ENCODE measurements around the gene MICAL3.
"Not testable (repeated sequence)": the region's sequence is repeated elsewhere in the genome, so short reads cannot be mapped to it uniquely, and the experiment has no call there.

MICAL3 gene

DNA sequence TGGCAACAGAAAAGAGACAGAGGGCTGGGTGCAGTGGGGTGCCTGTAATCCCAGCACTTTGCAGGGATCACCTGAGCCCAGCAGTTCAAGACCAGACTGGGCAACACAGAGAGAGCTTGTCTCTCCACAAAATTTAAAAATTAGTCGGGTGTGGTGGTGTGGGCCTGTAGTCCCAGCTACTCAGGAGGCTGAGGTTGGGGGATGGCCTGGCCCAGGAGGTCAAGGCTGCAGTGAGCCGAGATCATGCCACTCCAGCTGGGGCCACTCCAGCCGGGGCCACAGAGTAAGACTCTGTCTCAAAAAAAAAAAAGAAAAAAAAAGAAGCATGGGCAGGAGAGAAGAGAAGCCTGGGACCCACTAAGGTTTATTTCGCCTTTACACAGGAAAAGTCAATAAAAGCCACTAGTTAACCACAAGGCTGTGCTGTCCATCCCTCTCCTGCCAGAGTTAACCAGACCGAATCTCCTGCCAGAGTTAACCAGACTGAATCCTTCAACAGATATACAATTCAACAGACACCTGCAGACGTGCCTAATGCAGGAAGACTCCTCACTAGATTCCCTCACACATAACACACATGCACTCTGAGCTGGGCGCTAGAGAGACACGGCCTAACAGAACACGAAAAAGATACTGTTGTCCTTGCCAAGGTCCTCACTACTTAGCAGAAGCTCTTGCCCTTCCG is 29.8 kb downstream of the MICAL3 start:
- Histone ChIP-seq H3K4me1 (ENCODE audit: insufficient read depth, low read length, severe bottlenecking) (peaks cover 96% of the 10 kb centered on the region), H3K9me2 (ENCODE audit: low read depth, low read length) (no peaks in the 10 kb centered on the region), H3F3A (ENCODE audit: insufficient read depth, low read length) (peaks cover 3% of the 10 kb centered on the region; the same call in 1 of the 2 replicates), H3K36me3 (ENCODE audit: insufficient read depth, low read length) (no peaks in the 10 kb centered on the region), H3K9me3 (ENCODE audit: low read length) (no peaks in the 10 kb centered on the region), H2AFZ (ENCODE audit: low read length) (no peak overlapping the region), H3K27ac (ENCODE audit: low read depth, low read length, poor library complexity, severe bottlenecking) (peak overlapping the region; percentile 88), H3K4me3 (ENCODE audit: low read depth, low read length, poor library complexity, severe bottlenecking) (no peak overlapping the region), H3K4me2 (ENCODE audit: low read length) (peak overlapping the region; percentile 36), H3K79me2 (ENCODE audit: insufficient read depth, low read length) (peaks cover 15% of the 10 kb centered on the region), H3K9ac (ENCODE audit: low read length) (peak overlapping the region; percentile 20; the same call in 1 of the 2 replicates), H3K27me3 (ENCODE audit: insufficient read depth, low read length) (no peaks in the 10 kb centered on the region), H4K20me1 (ENCODE audit: insufficient read depth, low read length) (no peaks in the 10 kb centered on the region)
- TF ChIP-seq EZH2 (IDR thresholded peaks at IDR 0.05; ENCODE audit: borderline replicate concordance, low read length), result no peak
- TF ChIP-seq, protein P1, sequence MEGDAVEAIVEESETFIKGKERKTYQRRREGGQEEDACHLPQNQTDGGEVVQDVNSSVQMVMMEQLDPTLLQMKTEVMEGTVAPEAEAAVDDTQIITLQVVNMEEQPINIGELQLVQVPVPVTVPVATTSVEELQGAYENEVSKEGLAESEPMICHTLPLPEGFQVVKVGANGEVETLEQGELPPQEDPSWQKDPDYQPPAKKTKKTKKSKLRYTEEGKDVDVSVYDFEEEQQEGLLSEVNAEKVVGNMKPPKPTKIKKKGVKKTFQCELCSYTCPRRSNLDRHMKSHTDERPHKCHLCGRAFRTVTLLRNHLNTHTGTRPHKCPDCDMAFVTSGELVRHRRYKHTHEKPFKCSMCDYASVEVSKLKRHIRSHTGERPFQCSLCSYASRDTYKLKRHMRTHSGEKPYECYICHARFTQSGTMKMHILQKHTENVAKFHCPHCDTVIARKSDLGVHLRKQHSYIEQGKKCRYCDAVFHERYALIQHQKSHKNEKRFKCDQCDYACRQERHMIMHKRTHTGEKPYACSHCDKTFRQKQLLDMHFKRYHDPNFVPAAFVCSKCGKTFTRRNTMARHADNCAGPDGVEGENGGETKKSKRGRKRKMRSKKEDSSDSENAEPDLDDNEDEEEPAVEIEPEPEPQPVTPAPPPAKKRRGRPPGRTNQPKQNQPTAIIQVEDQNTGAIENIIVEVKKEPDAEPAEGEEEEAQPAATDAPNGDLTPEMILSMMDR (IDR thresholded peaks at IDR 0.05; ENCODE audit: low read length), result no peak; the same call in 1 of the 2 replicates

DNA sequence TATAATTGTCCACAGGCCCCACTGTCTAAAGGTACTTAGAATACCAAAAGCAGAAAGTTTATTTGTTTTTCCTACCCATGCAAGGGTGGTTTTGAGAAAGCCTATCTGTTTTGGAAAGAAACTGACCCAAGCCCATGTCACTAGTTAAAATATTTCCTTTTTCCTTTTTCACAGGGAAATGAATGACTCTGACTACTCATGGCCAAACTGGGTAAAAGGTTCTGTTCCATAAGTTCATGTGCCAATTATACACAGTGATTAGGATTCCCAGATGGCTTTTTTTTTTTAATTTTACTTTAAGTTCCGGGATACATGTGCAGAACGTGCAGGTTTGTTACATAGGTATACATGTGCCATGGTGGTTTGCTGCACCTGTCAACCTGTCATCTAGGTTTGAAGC is 31.4 kb downstream of the MICAL3 start:
- not testable (repeated sequence) for H3K9me3 ChIP-seq (ENCODE audit: low read length); H3K9me2 ChIP-seq (ENCODE audit: low read depth, low read length); H2AFZ ChIP-seq (ENCODE audit: low read length); H3F3A ChIP-seq (ENCODE audit: insufficient read depth, low read length); H3K36me3 ChIP-seq (ENCODE audit: insufficient read depth, low read length); H4K20me1 ChIP-seq (ENCODE audit: insufficient read depth, low read length); H3K4me3 ChIP-seq (ENCODE audit: low read depth, low read length, poor library complexity, severe bottlenecking); H3K27me3 ChIP-seq (ENCODE audit: insufficient read depth, low read length); H3K4me2 ChIP-seq (ENCODE audit: low read length); H3K9ac ChIP-seq (ENCODE audit: low read length)
- H3K4me1 ChIP-seq (ENCODE audit: insufficient read depth, low read length, severe bottlenecking), result peaks cover 98% of the 10 kb centered on the region
- H3K27ac ChIP-seq (ENCODE audit: low read depth, low read length, poor library complexity, severe bottlenecking), result peak overlapping the region; percentile 88
- 0 out of 2 replicates have a peak, but pooled peaks cover 14% of the 10 kb centered on the region for H3K79me2 ChIP-seq (ENCODE audit: insufficient read depth, low read length)

DNA sequence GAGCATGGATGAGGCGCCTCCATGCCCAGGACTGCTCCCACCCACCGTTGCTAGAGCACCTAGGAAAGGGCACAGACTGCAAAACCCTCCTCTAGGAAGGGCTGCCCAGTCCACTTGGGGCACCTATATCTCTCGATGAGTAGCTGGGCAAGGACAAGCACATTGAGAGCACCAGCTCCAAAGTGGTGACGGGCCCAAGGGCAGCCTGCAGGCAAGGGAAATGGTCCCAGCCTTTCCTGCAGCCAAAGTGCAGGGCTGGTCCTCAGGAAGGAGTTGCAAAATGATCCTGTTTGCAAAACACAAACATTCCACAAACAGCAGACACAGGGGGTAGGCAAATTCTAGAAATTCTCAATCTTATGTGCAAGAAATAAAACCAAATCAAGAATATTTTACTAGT is 32.4 kb downstream of the MICAL3 start:
- H3K9me3 ChIP-seq (ENCODE audit: low read length); H4K20me1 ChIP-seq (ENCODE audit: insufficient read depth, low read length); H3F3A ChIP-seq (ENCODE audit: insufficient read depth, low read length); H3K36me3 ChIP-seq (ENCODE audit: insufficient read depth, low read length); H2AFZ ChIP-seq (ENCODE audit: low read length); H3K9me2 ChIP-seq (ENCODE audit: low read depth, low read length); H3K27ac ChIP-seq (ENCODE audit: low read depth, low read length, poor library complexity, severe bottlenecking); H3K9ac ChIP-seq (ENCODE audit: low read length); H3K27me3 ChIP-seq (ENCODE audit: insufficient read depth, low read length); H3K4me3 ChIP-seq (ENCODE audit: low read depth, low read length, poor library complexity, severe bottlenecking): not testable (repeated sequence)
- Histone ChIP-seq H3K4me1 (ENCODE audit: insufficient read depth, low read length, severe bottlenecking) (peaks cover 94% of the 10 kb centered on the region), H3K79me2 (ENCODE audit: insufficient read depth, low read length) (peaks cover 14% of the 10 kb centered on the region; the same call in 1 of the 2 replicates), H3K4me2 (ENCODE audit: low read length) (peak overlapping the region; percentile 26; the same call in 1 of the 2 replicates)

DNA sequence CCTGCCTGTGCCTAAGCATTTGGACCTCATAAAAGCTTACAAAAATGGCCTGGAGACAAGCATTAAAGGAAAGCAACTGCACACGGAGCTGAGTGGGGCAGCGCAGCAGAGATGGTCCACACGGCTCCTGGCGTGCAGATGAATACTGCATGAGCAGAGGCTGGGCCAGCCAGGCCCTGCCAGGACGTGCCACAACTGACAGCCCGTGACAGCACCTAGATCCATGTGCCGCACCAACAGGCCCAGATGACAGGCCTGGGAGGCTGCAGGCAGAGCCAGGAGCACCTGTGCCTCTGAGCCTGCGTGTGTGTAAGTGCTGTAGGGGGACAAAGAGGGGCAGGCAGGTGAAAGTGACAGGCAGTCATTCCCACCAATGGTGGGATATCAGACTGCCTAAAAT is 33.4 kb downstream of the MICAL3 start:
- Histone ChIP-seq H3K4me1 (ENCODE audit: insufficient read depth, low read length, severe bottlenecking) (peaks cover 84% of the 10 kb centered on the region), H3K9ac (ENCODE audit: low read length) (no peak overlapping the region), H3K4me2 (ENCODE audit: low read length) (peak overlapping the region; percentile 24; the same call in 1 of the 2 replicates), H3K27me3 (ENCODE audit: insufficient read depth, low read length) (no peaks in the 10 kb centered on the region), H2AFZ (ENCODE audit: low read length) (no peak overlapping the region), H3K36me3 (ENCODE audit: insufficient read depth, low read length) (no peaks in the 10 kb centered on the region), H3K27ac (ENCODE audit: low read depth, low read length, poor library complexity, severe bottlenecking) (peak overlapping the region; percentile 14), H3K9me2 (ENCODE audit: low read depth, low read length) (no peaks in the 10 kb centered on the region), H3K4me3 (ENCODE audit: low read depth, low read length, poor library complexity, severe bottlenecking) (no peak overlapping the region), H4K20me1 (ENCODE audit: insufficient read depth, low read length) (no peaks in the 10 kb centered on the region), H3K9me3 (ENCODE audit: low read length) (no peaks in the 10 kb centered on the region), H3F3A (ENCODE audit: insufficient read depth, low read length) (0 out of 2 replicates have a peak, but pooled peaks cover 3% of the 10 kb centered on the region), H3K79me2 (ENCODE audit: insufficient read depth, low read length) (peaks cover 19% of the 10 kb centered on the region; the same call in 1 of the 2 replicates)
- no peak for TF ChIP-seq EZH2 (IDR thresholded peaks at IDR 0.05; ENCODE audit: borderline replicate concordance, low read length)
